ENCODE data around the gene CADPS.

DNA sequence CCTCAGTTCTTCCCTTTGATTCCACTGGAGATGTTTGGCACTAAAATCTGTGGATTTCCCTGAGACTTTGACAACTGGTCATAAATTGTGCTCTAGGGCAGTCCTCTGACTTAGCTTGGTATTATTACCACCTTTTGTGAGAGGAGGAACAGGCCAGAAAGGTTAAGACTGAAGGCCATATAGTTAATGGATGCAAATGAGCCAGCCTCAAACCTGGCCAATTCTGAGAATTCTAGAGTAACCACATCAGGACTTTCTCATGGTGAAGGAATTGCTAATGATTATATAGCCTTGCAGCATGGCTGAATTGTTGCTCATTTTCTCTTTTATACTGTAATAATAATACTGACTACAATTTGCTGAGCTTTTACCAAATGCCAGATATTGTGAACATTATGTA is 162.5 kb downstream of the CADPS start:
- TF ChIP-seq GATA2 (IDR thresholded peaks at IDR 0.05; ENCODE audit: low read depth, low read length) (no peak), GATA3 (IDR thresholded peaks at IDR 0.05; ENCODE audit: low read depth, low read length) (no peak)

All from SH-SY5Y (cell line).